Dermis microvascular lymphatic vessel endothelial cell (primary cell): Measurements from ENCODE around the gene IGLL5. TPM values are rescaled to one million over a fixed set of nuclear protein-coding genes. Genes with fewer than 3 reads are reported as not detected.
"Not testable (repeated sequence)": the region's sequence is repeated elsewhere in the genome, so short reads cannot be mapped to it uniquely, and the experiment has no call there.

Experiments
- DNase-seq, 2 donors: peaks; one replicate each; pipeline versions ENCODE4 v3.0.0 to v3.0.0-alpha.2; 2010; ENCODE audit warnings: low read depth in 2 of 2
- total RNA-seq: library from RNA; depleted of rRNA; stranded (reverse); fragments of >200 nt; gene quantifications from 2 replicates; pipeline ENCODE4 v1.2.1, GENCODE V29; 2014

The IGLL5 gene
- total RNA-seq, 1 donor from 2014 or later: not detected

GRCh38 chr22:22900527-22901205 lies 13.1 kb downstream of the IGLL5 start:
- DNase-seq: not testable (repeated sequence)

GRCh38 chr22:22901578-22902218 lies 14.1 kb downstream of the IGLL5 start:
- no peak for DNase-seq

DNA sequence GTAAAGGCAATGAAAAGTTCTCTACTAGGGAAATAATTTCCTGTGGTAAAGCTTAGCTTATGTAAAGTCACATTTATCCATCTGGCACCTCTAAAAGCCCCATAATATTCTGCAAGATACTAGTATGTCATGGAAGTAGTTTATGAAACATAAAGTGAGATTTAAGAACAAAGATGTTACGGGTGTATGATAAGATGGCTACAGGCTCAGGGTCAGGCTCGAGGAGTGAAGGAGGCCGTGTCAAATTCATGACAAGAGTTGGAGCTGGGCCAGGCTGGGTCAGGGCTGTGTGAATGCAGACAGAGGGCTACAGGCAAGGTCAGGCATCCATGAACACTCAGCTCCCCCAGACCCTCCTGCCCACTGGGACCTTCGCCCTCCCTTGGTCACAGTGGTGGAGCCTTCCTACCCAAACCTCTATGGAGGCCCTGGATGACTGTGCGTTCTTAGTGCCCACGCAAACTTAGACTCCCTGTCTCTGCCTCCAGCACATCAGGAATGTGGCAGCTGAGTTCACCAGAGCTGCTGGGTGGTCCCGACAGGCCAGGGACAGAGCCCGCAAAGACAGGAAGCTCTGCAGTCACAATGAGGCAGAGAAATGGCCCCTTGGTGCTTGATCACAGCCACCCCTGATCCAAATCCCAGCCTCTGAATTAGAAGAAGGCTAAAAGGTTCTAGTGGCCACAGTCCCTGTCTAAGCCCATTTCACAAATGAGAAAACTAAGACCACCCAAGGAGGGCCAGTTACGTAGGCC lies 14.8 kb downstream of the IGLL5 start:
- no peak for DNase-seq

DNA sequence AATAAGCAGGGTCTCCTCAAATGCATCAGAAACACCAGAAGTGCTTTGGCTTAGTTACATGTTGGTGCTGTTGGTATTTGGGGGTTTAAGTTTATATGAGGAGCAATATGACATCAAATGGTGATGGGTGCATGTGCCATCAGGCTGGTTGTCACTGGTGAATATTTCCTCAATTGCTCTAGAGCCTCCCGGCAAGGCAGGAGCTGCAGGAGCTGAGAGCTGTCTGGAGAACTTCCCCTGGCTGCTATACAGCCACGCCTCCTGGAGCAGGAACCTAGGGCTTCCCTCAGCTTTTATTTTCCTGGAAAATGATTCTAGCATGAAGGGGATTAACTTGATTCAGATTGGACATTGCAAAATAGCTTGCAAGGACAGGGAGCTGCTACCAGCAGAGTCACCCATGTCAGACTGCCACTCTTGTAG lies 15.8 kb downstream of the IGLL5 start:
- no peak for DNase-seq

DNA sequence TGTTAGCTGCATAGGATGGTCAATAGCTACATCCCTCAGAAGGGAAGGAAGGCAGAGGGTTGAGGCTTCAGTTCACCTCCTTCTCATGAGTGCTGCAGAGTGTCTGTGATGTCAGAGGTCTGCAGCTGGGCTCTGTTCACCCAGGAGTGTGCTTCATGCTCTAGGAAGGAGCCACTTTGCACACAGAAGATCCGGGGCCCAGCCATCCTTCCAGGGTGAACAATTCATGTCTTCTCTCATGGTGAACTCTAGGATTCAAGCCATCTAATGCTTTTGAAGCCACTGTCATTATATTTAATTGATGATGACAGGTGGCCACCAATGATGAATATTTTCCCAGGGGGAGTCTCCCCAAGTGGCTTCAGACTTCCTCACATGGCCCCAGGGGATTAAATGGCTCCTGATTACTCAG lies 16.2 kb downstream of the IGLL5 start:
- not testable (repeated sequence) for DNase-seq

DNA sequence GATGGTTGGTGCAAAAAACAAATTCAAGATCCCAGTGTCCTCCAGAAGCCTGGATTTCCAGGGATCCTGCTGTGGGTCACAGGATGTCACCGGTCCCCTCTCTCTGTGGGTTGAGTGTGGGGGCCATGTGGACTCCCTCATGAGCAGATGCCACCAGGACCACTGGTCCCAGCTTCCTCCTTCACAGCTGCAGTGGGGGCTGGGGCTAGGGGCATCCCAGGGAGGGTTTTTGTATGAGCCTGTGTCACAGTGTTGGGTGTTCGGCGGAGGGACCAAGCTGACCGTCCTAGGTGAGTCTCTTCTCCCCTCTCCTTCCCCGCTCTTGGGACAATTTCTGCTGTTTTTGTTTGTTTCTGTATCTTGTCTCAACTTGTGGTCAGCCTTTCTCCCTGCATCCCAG lies 17.1 kb downstream of the IGLL5 start:
- not testable (repeated sequence) for DNase-seq

DNA sequence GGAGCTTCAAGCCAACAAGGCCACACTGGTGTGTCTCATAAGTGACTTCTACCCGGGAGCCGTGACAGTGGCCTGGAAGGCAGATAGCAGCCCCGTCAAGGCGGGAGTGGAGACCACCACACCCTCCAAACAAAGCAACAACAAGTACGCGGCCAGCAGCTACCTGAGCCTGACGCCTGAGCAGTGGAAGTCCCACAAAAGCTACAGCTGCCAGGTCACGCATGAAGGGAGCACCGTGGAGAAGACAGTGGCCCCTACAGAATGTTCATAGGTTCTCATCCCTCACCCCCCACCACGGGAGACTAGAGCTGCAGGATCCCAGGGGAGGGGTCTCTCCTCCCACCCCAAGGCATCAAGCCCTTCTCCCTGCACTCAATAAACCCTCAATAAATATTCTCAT lies 18.8 kb downstream of the IGLL5 start:
- DNase-seq: not testable (repeated sequence)

GRCh38 chr22:22906907-22907550 lies 19.4 kb downstream of the IGLL5 start:
- no peak for DNase-seq

- no peak for DNase-seq
Measured at GRCh38 chr22:22907551-22908494, 20.2 kb downstream of the IGLL5 start.

- DNase-seq: no peak
Measured at GRCh38 chr22:22908495-22908861, 20.9 kb downstream of the IGLL5 start.

GRCh38 chr22:22908941-22909604 lies 21.5 kb downstream of the IGLL5 start:
- DNase-seq: no peak

GRCh38 chr22:22909605-22910271 lies 22.1 kb downstream of the IGLL5 start:
- no peak for DNase-seq

- DNase-seq: no peak
Measured at GRCh38 chr22:22910272-22911240, 22.9 kb downstream of the IGLL5 start.

- no peak for DNase-seq
Measured at GRCh38 chr22:22911327-22912134, 23.9 kb downstream of the IGLL5 start.

GRCh38 chr22:22912135-22912987 lies 24.7 kb downstream of the IGLL5 start:
- DNase-seq: no peak

DNA sequence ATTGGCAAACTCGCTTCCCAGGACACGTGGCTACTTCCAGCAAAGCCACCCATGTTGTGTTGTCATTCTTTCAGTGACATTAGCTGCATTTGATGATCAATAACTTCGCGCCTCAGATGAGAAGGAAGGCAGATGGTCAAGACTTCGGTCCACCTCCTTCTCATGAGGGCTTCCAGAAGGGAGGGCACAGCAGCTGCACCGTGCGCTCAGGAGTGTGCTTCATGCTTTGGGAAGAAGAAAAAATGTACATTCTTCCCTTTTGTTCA lies 25.3 kb downstream of the IGLL5 start:
- no peak for DNase-seq

DNA sequence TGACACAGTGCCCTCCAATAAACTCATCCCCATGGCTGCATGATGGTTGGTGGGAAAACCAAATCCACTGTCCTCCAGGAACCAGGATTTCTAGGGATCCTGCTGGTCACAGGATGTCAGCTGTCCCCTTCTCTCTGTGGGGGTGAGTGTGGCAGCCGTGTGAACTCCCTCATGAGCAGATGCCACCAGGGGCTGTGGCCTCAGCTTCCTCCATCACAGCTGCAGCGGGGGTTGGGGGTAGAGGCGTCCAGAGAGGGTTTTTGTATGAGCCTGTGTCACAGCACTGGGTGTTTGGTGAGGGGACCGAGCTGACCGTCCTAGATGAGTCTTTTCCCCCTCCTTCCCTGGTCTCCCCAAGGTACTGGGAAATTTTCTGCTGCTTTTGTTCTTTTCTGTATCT lies 26.4 kb downstream of the IGLL5 start:
- no peak for DNase-seq
